K562 (cell line): ENCODE measurements around the gene RABGAP1L. TPM values are rescaled to one million over a fixed set of nuclear protein-coding genes. Genes with fewer than 3 reads are reported as not detected.

ENCODE experiments used
- CBX3 ChIP-seq, 2 experiments: IDR thresholded peaks; 1 replicate in 1 of 2; 2 replicates in 1 of 2; pipeline ENCODE4 v1.6.1; 2012; ENCODE audit warnings: inconsistent platforms in 2 of 2, low read length in 2 of 2, borderline replicate concordance in 1 of 2, control low read depth in 1 of 2
- ETV1 ChIP-seq: fragments of 450-650 bp; conservative IDR thresholded peaks from 2 replicates; pipeline ENCODE4 v1.6.1; 2016; ENCODE audit warnings: missing genetic modification characterization, control low read depth, low read depth, missing compliant biosample characterization
- IFI16 ChIP-seq: fragments of 250-450 bp; sonication (Bioruptor Pico); IDR thresholded peaks from 2 replicates; pipeline ENCODE4 v2.1.2; 2022; ENCODE audit warnings: mild to moderate bottlenecking, inconsistent platforms
- MED1 ChIP-seq: sonication (generic); formaldehyde crosslinking; IDR thresholded peaks from 2 replicates; pipeline ENCODE4 v1.8.1; 2023; ENCODE audit warnings: missing genetic modification reagents, borderline replicate concordance
- PHF8 ChIP-seq: fragments of 200-600 bp; sonication (generic); IDR thresholded peaks from 2 replicates; pipeline ENCODE4 v1.6.1; 2012; ENCODE audit warnings: mixed run types, mild to moderate bottlenecking, inconsistent platforms, low read length, moderate library complexity, borderline replicate concordance
- TEAD4 ChIP-seq, 2 experiments: sonication (generic) in 1 of 2; formaldehyde crosslinking in 1 of 2; IDR thresholded peaks; 2 replicates each; pipeline versions ENCODE4 v1.6.1 to v1.8.0; 2012 to 2022; ENCODE audit warnings: borderline replicate concordance in 1 of 2, inconsistent platforms in 1 of 2, low read length in 1 of 2, mild to moderate bottlenecking in 1 of 2, missing genetic modification reagents in 1 of 2
- ZC3H8 ChIP-seq: fragments of 450-650 bp; IDR thresholded peaks from 2 replicates; pipeline ENCODE4 v1.6.1; 2017
- polyA plus RNA-seq, 8 experiments: library from polyadenylated mRNA; depleted of rRNA in 4 of 8; stranded (reverse) in 5 of 8; unstranded in 3 of 8; fragments of >200 nt; fragmentation: Nextera tagmentation in 2 of 8; fragmentation: Illumina TruSeq in 1 of 8; extraction: Ambion mirVana in 2 of 8; extraction: Trizol in 1 of 8; gene quantifications; 2 replicates each; pipeline versions ENCODE4 v1.2.1 to v1.2.3, GENCODE V29; 2011 to 2014; ENCODE audit warnings: inconsistent platforms in 1 of 8, missing spikeins in 1 of 8
- total RNA-seq, 7 experiments: library from RNA; depleted of rRNA in 6 of 7; stranded (reverse); fragments of >200 nt in 6 of 7; fragmentation: Illumina TruSeq in 2 of 7; extraction: Trizol in 2 of 7; gene quantifications; 2 replicates each; pipeline versions ENCODE4 v1.2.1 to v1.2.3, GENCODE V29; 2011 to 2021; ENCODE audit warnings: low replicate concordance in 1 of 7
- TF ChIP-seq, protein P1 (sequence below): sonication (generic); formaldehyde crosslinking; IDR thresholded peaks from 2 replicates; pipeline ENCODE4 v1.5.0; 2020; ENCODE audit warnings: missing genetic modification reagents
- TF ChIP-seq, protein P2 (sequence below): sonication (generic); formaldehyde crosslinking; IDR thresholded peaks from 2 replicates; pipeline ENCODE4 v1.8.0; 2022; ENCODE audit warnings: mild to moderate bottlenecking, missing genetic modification reagents
- TF ChIP-seq, protein P3 (sequence below): fragments of 250-450 bp; sonication (Bioruptor Pico); IDR thresholded peaks from 2 replicates; pipeline ENCODE4 v1.4.0; 2020; ENCODE audit warnings: mild to moderate bottlenecking
- TF ChIP-seq, protein P4 (sequence below): fragments of 450-650 bp; IDR thresholded peaks from 2 replicates; pipeline ENCODE4 v1.6.1; 2016; ENCODE audit warnings: mild to moderate bottlenecking, moderate library complexity

RABGAP1L gene
- total and polyA plus RNA-seq, 9 of the 15 experiments (the other 6 are each of a cell fraction or from before 2014, with no cell fraction given): 16.5 to 44.9 (median 26.7) TPM

DNA sequence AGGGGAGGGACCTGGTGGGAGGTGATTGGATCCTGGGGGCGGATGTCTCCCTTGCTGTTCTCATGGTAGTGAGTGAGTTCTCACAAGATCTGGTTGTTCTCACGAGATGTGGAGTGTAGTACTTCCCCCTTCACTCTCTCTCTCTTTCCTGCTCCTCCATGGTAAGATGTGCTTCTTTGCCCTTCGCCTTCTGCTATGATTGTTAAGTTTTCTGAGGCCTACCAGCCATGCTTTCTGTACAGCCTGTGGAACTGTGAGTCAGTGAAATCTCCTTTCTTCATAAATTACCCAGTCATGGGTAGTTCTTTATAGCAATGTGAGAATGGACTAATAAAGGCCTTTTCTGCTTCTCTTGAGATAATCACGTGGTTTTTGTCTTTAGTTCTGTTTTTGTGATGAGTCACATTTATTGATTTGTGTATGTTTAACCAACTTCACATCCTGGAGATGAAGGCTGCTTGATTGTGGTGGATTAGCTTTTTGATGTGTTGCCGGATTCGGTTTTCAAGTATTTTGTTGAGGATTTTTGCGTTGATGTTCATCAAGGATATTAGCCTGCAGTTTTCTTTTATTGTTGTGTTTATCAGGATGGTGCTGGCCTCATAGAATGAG is 45.5 kb downstream of the RABGAP1L start (continued):
- TF ChIP-seq, protein P1, sequence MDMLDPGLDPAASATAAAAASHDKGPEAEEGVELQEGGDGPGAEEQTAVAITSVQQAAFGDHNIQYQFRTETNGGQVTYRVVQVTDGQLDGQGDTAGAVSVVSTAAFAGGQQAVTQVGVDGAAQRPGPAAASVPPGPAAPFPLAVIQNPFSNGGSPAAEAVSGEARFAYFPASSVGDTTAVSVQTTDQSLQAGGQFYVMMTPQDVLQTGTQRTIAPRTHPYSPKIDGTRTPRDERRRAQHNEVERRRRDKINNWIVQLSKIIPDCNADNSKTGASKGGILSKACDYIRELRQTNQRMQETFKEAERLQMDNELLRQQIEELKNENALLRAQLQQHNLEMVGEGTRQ (CRISPR knock-in tag): no peak
- peak; percentile 47; the same call in 1 of the 2 replicates for TF ChIP-seq PHF8
- no peak for TF ChIP-seq IFI16 (CRISPR knock-in tag)
- no peak for TF ChIP-seq ZC3H8
- TF ChIP-seq, protein P2, sequence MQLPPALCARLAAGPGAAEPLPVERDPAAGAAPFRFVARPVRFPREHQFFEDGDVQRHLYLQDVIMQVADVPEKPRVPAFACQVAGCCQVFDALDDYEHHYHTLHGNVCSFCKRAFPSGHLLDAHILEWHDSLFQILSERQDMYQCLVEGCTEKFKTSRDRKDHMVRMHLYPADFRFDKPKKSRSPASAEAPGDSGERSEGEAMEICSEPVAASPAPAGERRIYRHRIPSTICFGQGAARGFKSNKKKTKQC (CRISPR knock-in tag): no peak
- TF ChIP-seq MED1 (CRISPR knock-in tag): no peak
- peak in 1 of 2 experiments; percentile 85; a peak in 1 of 3 replicates for TF ChIP-seq CBX3 (IDR thresholded peaks at IDR 0.05; ENCODE audit: borderline replicate concordance in 1 of 2, low read length in 2 of 2)
- TF ChIP-seq ETV1 (tag): peak; percentile 63; the same call in 1 of the 2 replicates
- TF ChIP-seq TEAD4 (IDR thresholded peaks at IDR 0.05; ENCODE audit: low read length): 0 out of 2 replicates have a peak, but pooled peaks have one; percentile 22
- no peak for TF ChIP-seq TEAD4 (CRISPR knock-in tag; IDR thresholded peaks at IDR 0.05; ENCODE audit: borderline replicate concordance)
- TF ChIP-seq, protein P3, sequence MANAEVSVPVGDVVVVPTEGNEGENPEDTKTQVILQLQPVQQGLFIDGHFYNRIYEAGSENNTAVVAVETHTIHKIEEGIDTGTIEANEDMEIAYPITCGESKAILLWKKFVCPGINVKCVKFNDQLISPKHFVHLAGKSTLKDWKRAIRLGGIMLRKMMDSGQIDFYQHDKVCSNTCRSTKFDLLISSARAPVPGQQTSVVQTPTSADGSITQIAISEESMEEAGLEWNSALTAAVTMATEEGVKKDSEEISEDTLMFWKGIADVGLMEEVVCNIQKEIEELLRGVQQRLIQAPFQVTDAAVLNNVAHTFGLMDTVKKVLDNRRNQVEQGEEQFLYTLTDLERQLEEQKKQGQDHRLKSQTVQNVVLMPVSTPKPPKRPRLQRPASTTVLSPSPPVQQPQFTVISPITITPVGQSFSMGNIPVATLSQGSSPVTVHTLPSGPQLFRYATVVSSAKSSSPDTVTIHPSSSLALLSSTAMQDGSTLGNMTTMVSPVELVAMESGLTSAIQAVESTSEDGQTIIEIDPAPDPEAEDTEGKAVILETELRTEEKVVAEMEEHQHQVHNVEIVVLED (CRISPR knock-in tag): no peak
- TF ChIP-seq, protein P4, sequence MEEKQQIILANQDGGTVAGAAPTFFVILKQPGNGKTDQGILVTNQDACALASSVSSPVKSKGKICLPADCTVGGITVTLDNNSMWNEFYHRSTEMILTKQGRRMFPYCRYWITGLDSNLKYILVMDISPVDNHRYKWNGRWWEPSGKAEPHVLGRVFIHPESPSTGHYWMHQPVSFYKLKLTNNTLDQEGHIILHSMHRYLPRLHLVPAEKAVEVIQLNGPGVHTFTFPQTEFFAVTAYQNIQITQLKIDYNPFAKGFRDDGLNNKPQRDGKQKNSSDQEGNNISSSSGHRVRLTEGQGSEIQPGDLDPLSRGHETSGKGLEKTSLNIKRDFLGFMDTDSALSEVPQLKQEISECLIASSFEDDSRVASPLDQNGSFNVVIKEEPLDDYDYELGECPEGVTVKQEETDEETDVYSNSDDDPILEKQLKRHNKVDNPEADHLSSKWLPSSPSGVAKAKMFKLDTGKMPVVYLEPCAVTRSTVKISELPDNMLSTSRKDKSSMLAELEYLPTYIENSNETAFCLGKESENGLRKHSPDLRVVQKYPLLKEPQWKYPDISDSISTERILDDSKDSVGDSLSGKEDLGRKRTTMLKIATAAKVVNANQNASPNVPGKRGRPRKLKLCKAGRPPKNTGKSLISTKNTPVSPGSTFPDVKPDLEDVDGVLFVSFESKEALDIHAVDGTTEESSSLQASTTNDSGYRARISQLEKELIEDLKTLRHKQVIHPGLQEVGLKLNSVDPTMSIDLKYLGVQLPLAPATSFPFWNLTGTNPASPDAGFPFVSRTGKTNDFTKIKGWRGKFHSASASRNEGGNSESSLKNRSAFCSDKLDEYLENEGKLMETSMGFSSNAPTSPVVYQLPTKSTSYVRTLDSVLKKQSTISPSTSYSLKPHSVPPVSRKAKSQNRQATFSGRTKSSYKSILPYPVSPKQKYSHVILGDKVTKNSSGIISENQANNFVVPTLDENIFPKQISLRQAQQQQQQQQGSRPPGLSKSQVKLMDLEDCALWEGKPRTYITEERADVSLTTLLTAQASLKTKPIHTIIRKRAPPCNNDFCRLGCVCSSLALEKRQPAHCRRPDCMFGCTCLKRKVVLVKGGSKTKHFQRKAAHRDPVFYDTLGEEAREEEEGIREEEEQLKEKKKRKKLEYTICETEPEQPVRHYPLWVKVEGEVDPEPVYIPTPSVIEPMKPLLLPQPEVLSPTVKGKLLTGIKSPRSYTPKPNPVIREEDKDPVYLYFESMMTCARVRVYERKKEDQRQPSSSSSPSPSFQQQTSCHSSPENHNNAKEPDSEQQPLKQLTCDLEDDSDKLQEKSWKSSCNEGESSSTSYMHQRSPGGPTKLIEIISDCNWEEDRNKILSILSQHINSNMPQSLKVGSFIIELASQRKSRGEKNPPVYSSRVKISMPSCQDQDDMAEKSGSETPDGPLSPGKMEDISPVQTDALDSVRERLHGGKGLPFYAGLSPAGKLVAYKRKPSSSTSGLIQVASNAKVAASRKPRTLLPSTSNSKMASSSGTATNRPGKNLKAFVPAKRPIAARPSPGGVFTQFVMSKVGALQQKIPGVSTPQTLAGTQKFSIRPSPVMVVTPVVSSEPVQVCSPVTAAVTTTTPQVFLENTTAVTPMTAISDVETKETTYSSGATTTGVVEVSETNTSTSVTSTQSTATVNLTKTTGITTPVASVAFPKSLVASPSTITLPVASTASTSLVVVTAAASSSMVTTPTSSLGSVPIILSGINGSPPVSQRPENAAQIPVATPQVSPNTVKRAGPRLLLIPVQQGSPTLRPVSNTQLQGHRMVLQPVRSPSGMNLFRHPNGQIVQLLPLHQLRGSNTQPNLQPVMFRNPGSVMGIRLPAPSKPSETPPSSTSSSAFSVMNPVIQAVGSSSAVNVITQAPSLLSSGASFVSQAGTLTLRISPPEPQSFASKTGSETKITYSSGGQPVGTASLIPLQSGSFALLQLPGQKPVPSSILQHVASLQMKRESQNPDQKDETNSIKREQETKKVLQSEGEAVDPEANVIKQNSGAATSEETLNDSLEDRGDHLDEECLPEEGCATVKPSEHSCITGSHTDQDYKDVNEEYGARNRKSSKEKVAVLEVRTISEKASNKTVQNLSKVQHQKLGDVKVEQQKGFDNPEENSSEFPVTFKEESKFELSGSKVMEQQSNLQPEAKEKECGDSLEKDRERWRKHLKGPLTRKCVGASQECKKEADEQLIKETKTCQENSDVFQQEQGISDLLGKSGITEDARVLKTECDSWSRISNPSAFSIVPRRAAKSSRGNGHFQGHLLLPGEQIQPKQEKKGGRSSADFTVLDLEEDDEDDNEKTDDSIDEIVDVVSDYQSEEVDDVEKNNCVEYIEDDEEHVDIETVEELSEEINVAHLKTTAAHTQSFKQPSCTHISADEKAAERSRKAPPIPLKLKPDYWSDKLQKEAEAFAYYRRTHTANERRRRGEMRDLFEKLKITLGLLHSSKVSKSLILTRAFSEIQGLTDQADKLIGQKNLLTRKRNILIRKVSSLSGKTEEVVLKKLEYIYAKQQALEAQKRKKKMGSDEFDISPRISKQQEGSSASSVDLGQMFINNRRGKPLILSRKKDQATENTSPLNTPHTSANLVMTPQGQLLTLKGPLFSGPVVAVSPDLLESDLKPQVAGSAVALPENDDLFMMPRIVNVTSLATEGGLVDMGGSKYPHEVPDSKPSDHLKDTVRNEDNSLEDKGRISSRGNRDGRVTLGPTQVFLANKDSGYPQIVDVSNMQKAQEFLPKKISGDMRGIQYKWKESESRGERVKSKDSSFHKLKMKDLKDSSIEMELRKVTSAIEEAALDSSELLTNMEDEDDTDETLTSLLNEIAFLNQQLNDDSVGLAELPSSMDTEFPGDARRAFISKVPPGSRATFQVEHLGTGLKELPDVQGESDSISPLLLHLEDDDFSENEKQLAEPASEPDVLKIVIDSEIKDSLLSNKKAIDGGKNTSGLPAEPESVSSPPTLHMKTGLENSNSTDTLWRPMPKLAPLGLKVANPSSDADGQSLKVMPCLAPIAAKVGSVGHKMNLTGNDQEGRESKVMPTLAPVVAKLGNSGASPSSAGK: peak; percentile 99
